ENCODE measurements around the gene KIRREL2.
"Not testable (repeated sequence)": the region's sequence is repeated elsewhere in the genome, so short reads cannot be mapped to it uniquely, and the experiment has no call there.

KIRREL2 gene

DNA sequence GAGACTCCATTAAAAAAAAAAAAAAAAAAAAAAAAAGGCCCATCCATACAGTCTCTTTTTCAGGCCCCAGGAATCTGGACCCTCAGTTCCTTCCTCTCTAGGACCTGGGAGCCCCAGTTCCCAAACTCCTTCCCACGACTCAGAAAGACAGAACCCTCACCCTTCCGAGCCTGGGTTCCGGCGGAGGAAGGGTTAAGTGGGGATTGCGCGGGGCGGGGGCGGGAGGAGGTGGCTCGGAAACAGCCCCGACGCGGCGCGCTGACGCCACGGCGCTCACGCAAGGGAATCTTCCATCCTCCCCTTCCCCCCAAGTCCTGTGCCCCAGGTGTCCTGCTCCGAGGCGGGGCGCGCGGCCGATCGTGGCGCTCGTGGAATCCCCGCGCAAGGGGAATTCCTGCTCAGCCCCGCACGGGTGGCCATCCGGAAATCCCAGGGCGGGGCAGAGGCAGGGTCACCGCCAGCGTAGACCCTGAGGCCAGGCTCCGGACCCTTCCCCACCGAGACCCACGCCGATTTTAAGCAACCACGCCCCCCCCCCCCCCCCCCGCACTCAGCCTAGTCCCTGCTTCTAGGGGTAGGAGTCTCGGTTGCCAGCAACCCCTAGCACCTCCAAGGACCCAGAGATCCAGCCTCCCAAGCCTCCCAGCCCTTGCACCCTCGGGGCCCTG is 43.0 kb downstream of the KIRREL2 start:
- peak; percentile 81 for DNase-seq

DNA sequence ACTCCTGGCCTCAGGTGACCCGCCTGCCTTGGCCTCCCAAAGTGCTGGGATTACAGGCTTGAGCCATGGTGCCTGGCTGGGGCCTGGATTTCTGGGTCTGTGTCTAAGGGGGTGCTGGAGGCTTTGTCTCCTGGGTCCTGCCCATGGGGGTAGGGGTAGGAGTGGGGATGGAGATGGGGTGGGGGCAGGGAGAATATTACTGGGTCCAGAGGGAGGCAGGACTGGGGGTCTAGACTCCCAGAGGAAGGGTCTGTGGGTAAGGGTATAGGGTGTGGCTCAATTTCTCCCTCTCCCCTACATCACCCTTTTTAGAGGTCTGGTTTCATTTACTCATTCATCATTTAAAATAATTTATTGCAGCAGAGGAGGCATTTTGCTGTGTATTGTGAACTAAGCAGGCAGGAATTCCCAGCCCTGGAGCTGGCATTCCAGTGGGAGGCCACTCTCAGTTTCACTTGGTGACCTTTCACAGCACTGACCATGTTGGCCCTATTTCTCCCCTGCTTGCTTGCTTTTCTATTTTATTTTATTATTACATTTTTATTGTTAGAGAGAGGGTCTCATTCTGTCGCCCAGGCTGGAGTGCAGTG is 44.4 kb downstream of the KIRREL2 start:
- peak; percentile 55 for DNase-seq

DNA sequence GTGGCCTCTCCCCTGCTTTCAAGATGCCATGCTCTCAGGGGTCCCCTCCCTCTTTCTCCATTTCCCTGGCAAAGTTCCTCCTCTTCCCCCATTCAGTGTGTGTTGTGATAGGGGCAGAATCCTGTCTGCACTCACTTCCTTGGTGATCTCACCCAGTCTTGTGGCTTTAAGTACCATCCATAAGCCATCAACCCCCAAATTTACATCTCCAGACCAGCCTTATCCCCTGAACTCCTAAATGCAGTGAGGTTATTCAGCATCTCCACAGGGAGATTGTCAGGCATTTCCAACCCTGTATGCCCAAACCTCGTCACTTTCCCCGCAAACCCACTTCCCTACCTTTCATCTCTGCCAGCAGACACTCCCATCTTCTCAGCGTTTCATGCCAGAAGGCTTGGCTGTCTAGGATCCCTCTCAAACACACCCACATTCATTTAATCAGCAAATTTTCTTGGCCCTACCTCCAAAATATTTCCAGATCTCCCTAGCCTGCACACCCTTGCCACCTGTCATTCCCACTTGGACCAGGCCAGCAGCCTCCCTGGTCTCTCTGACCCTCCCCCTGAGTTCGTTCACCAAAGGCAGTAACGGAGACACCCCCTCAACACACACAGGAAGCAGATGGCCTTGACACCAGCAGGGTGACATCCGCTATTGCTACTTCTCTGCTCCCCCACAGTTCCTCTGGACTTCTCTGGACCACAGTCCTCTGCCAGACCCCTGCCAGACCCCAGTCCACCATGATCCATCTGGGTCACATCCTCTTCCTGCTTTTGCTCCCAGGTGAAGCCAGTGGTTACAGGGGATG is 45.3 kb downstream of the KIRREL2 start, which contains the start of gene HCST:
Gene HCST, plus strand, starts transcription at position 676 of the 808 bp plus-strand sequence. Its CDS starts 65 bp downstream, at position 741.
- DNase-seq = peak; percentile 83

GRCh38 chr19:35902870-35903475 is 46.3 kb downstream of the KIRREL2 start:
- DNase-seq = no peak

DNA sequence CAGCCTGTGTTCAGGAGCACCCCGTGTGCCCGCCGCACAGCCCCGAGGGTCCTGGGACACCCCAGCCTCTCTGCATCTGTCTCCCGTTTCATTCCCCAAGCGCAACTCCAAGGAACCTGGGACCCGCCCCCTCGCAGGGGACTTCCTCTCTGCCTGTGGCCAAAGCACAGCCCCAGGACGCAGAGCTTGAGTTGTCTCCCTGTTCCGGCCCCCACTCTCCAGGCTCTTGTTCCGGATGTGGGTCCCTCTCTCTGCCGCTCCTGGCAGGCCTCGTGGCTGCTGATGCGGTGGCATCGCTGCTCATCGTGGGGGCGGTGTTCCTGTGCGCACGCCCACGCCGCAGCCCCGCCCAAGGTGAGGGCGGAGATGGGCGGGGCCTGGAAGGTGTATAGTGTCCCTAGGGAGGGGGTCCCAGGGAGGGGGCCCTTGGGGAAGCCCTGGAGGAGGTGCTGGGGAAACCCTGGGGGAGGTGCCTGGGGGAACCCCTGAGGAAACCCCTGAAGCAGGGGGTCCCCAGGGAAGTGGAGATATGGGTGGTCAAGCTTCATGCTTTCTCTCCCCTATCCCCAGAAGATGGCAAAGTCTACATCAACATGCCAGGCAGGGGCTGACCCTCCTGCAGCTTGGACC is 47.0 kb downstream of the KIRREL2 start:
- DNase-seq = no peak

DNA sequence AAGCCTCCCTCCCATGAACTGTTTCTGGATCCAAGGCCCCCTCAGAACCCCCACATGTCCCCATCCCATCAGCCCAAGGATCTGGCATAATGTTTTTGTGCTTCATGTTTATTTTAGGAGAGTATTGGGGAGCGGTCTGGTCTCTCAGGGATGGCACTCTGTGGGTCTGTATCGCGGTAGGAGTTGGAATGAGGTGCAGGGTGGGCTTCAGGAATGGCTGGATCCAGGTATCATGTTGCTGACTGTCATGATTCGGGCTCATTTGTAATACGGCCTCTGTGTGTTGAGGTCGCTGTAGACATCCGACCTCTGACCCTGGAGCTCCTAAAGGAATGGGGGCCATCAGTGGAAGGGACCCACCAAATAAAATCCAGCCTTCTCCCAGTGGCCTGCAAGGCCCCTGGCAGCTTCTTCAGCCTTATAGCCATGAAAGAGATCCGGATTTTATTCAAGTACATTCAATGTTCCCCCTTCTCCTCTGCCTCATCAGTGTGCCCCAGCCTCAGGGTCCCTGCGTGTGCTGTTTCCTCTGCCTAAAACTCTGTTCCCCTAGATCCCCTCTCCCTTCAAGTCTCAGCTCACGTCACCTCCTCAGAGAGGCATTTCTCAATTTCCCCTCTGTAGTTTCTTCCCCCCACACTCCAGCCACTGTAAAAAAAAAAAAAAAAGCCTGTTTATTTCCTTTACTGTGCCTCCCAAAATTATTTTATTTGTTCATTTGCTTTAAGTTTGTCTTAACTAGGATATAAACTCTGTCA is 47.8 kb downstream of the KIRREL2 start:
- DNase-seq = no peak

GRCh38 chr19:35905178-35905727 is 48.5 kb downstream of the KIRREL2 start:
- no peak for DNase-seq

- no peak for DNase-seq
Measured at GRCh38 chr19:35907377-35907745, 50.6 kb downstream of the KIRREL2 start.

GRCh38 chr19:35908010-35908441 is 51.3 kb downstream of the KIRREL2 start, which contains the start of gene TYROBP:
Gene TYROBP, minus strand, starts transcription at chr19:35908295. Its CDS starts 67 bp downstream, at chr19:35908228.
- no peak for DNase-seq

DNA sequence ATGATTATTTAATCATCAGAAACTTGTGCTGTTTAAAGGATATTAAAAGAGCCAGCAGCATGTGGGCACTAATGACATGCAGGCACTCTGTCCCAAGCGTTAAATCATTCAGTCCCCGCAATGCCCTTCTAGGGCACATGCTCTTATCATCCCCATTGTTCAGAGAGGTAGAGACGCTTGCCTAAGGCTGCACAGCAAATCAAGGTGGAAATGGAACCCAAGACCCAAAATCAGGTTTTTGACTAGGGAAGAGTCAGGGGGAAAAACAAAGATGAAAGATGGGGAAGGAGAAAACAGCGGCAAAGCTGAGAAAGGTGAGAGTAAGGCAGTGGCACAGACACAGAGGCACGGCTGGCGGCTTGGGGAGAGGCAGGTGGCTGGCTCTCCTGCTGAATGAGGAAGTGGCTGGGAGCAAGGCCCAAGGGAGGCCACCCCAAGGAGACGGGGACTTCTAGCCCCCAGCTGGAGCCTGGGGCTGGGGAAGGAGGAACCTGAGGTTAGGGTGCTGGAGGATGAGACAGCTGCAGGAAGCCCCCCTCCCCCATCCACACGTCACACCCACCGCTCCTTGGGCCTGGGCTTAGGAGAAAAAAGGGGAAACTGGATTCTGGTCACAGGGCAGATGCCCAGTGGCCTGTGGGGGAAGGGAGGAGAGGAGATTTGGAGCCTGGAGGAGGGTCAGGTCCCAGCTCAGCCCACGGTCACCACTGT is 52.4 kb downstream of the KIRREL2 start:
- no peak for DNase-seq

DNA sequence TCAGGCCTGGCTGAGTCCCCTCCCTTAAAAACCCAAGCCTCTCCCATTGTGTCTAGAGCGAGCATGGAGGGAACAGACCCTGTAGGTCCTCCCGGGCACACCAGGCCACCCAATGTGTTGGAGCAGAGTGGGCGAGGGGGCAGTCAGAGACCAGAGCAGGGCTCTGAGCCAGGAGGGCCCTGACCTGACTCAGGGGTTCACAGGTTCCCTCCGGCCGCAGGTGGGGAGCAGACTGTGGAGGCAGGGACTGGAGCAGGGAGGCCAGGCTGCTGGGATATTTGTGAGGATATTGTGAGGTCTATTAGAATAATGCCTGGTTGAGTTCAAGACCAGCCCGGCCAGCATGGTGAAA is 52.9 kb downstream of the KIRREL2 start:
- DNase-seq = no peak

- DNase-seq = not testable (repeated sequence)
Measured at GRCh38 chr19:35910355-35910754, 53.6 kb downstream of the KIRREL2 start.

DNA sequence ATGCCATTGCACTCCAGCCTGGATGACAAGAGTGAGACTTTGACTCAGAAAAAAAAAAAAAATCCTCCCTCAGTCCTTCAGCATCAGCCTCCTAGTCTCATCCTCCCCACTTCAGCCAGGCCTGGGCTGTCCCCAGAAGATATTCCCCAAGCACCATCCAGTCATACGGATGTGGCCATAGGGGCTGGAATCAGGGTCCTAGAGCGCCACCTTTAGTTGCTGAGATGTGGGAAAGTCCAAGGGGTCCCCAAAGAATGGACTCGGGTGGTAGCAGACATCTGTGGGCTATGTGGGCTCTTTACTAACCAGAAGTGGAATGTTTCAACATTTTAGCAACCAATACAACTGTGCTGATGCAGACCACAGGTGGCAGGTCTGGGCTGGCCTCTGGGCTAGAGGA is 54.5 kb downstream of the KIRREL2 start:
- DNase-seq = no peak

DNA sequence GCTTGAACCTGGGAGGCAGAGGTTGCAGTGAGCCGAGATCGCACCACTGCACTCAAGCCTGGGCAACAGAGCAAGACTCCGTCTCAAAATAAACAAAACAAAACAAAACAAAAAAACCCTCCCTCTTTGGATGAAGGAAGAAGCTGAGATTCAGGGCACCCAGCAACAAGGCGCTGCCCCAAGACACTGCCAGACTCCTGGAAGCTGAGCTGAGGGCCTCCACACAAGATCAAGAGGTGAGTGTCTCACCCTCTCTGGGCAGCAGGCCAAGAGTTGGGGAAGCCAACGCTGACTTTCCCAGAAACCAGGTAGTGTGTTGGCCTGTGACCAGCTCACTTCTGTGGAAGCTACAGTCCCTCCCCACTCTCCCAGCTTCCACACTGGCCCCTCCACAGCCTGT is 55.1 kb downstream of the KIRREL2 start:
- DNase-seq = peak; percentile 58

GRCh38 chr19:35913589-35913988 is 56.9 kb downstream of the KIRREL2 start:
- DNase-seq = no peak

DNA sequence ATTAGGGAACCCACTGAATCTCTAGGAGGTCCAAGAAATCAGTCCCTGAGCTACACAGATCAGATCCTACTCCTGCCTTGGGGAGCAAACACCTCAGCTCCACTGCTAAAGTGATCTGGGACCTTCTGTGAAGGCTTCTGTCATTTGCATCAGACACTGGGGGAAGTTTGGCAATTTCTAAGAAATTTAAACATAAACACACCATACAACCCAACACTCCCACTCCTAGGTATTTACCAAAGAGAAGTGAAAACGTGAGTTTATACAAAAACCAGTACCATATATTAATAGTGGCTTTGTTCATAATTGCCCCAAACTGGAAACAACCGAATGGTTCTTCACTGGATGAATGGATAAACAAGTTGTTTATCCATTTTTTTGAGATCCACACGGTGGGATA is 58.7 kb downstream of the KIRREL2 start:
- DNase-seq = no peak
